Activated CD4-positive, alpha-beta T cell treated with anti-CD3 and anti-CD28 coated beads, Interleukin-2, amount 50 U/mL, for 24 hours (primary cell): ENCODE data around the gene IMP3.

ENCODE experiments used
- DNase-seq, 2 donors: peaks; one replicate each; pipeline ENCODE4 v3.0.0-alpha.2; 2020; ENCODE audit warnings: low read depth in 1 of 2, low spot score in 1 of 2

IMP3 gene

DNA sequence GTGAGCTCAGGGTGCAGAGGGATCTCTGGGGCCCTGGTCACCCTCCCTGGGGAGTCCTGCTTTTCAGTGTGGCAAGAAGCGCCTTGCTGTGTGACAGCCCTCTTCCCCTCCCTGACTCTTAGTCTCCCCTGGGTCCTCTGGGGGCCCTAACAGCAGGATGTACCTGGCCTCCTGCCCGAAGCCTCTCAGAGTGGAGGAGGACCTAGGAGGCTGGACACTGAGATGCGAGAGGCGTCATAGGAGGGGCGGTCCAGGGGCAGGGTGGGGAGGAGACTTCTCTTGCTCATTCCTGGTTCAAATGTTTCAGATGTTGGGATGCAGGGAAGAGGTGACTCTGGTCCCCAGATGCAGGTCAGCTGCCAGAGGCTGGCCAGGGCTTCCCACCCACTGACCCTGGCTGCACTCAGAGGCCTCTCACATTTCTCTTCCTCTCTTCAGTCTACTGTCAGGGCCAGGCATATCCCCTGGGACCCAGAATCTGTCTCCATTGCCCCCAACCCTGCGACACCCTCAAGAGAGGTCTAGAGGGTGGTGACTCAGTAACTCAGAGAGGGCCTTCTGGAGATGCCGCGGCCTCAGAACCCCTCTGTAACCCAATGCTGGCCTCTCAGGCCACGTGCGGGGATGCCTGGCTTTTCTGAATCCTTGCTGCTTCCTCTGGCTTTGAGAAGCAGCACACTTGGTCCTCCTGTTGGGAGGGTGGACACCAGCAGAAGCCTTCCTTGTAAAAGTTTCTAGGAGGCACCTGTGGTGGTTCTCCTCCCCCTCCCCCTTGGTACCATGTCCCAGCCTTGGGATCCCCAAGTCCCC lies 33.6 kb upstream of the IMP3 start:
- no peak for DNase-seq

DNA sequence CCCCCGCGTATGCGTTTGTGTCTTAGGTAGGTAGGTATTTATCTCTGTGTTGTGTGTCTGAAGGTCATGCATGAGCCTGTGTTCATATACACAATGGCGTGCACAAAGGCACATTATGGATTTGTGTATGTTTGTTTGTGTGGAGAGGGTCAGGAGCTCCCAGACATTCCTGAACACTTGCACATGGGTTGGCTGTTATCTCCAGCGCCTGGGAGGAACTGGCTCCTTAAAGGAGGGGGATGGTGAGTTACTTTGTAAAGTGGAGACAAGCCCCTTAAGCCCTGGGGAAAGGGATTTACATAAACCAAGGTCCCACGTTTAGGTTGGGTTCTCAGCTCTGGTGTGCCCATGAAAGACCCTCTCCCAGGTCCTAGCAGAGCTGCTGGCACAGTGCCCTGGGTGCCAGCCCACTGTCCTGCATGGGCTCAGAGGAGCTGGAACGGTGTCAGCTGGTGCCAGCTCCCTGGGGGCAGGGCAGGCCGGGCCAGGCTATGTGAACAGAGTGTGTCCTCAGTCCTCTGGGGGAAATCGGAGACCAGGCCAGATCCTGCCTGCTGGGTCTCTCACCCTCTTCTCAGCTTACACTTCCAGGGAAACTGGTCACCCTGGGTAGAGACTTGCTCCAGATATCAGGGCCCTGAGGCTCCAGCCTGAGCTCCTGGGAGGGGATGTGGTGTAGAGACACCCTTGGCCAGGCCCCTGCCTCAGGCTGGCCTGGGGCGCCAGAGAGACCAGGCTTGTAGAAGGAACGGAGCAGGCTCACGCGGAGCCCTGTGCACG lies 32.8 kb upstream of the IMP3 start:
- no peak for DNase-seq

DNA sequence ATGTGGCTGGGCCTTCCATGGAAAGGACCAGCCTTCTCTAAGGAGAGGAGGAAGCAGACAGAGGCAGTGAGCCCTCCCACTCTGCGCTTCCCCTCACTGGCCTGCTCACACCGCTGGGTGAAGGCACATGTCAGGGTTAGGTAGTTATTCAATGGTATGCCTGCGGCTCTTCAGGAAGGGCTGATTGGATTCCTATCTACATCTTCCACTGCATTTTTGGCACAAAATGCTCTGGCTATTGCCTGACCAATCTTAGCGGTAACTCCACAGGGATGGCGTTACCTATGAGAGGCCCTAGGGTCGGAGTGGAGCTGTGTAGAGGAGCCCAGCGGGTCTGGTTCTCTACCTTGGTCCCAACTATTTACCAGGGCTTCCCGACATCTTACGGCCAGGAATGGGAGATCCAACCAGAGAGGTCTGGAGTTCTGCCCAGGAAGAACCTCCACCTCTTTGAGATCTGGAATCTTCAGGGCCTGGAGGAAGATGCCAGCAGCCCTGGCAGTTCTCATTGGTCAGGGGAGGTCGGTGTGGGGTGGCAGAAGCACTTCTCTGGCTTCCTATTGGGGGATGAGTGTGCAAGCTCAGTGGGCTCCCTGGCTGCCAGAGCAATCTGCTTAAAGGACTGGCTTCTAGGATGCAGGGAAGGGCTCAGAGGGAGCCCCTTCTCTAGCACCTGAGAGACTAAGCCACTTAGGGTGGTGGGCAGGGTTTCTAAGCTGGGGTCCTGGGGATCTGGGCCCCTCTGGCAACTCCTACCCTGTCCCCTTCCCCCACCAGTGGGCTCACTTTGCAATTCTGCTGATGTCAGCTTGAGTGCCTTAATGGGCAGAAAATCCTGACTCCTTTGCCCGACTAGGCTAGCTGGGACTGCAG lies 31.9 kb upstream of the IMP3 start:
- DNase-seq: no peak

DNA sequence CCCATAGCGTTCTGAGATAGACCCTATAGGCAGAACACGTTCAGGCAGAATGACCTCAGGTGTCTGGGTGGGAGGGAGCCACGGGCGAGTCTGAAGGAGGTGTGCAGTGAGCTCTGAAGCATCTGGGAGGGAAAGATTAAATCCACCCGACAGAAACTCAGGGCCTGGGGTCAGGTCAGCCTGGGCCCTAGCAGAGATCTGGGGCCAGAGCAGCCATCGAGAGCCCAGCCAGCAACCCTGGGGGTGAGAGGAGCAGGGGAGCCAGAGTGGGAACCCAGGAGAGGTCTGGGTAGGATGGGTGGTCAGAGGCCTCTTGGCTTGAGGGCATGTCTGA lies 29.8 kb upstream of the IMP3 start:
- DNase-seq: no peak

DNA sequence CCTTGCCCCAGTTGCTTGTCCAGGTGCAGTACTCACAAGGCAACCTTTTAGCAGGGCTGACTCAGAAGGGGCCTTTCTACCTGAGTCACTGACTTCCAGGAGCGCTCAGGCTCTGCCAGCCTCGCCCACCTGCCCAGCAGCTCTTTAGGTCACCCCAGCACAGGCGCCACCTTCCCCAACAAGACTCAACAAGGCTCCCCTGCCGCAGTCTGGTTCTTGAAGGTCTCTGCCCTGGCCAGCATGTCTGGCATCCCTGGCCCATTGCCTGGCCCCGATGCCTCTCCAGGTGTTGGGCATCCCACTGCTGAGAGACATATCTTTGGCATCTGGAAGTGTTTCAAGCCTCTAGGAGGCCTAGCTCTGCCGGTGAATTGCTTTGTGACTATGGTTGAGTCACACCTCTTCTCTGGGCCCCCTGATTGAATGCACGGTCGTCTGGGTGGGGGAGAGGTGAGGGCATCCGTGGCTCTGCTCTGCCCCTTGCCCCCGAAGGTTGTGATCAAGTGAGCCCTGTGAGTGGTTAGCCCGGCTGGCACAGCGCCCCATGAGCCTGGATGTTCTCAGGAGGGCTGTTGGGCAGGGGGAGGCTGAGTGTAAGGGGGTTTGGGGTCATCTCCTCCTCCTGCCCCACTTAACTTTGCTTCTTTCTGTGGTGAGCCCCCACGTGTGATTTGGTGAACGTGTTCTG lies 29.3 kb upstream of the IMP3 start:
- no peak for DNase-seq

DNA sequence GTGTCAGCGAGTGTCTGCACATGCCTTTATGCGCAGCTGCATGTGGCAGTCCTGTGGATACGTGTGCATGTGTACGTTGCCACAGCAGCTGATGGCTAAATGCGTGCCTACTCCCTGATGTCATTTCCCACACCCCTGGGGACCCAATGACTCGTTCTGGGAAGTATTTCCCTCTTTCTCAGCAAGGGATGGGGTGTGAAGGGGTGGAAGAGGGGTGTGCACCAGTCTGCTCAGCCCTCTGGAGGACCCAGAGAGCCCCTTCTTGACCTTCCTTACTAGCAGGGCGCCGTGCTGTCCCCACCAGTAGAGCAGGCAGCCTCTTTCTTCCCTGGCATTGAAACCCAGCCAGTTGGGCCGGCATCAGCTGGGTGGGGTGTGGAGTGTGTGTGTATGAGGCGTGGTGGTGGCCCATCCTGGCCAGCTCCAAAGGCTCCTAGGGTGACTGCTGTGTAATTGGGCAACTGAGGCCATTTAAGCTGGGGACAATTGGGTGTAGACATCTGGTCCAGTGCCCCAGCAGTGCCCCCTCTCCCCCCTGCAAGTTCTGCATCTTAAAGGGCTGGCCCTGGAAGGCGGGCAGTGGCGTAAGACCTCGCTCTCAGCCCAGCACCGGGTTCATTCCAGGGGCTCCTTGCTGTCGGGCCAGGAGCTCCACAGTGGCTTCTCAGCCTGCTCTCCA lies 26.9 kb upstream of the IMP3 start:
- DNase-seq: no peak

DNA sequence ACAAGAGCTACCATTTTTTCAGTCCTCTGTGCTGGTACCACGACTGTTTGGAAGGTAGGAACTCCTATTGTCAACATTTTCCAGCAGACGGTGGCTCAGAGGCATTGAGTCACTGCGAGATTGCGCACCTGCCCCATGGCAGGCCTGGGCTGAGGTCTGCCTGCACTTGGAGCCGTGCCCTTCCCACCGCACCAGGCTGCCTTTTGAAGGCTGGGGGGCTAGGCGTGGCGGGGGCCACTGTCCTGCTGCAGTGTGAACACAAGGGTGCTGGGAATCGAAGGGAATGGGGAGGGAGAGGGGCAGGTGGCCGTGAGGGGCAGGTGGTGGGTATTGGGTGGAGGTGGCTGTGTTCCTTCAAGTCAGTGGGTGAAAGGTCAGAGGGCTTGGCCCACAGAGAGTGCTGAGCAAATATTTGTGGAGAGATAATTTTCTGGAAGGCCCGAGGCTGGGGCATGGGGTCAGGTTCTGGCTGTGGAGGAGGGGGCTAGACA lies 24.0 kb upstream of the IMP3 start:
- DNase-seq: no peak

DNA sequence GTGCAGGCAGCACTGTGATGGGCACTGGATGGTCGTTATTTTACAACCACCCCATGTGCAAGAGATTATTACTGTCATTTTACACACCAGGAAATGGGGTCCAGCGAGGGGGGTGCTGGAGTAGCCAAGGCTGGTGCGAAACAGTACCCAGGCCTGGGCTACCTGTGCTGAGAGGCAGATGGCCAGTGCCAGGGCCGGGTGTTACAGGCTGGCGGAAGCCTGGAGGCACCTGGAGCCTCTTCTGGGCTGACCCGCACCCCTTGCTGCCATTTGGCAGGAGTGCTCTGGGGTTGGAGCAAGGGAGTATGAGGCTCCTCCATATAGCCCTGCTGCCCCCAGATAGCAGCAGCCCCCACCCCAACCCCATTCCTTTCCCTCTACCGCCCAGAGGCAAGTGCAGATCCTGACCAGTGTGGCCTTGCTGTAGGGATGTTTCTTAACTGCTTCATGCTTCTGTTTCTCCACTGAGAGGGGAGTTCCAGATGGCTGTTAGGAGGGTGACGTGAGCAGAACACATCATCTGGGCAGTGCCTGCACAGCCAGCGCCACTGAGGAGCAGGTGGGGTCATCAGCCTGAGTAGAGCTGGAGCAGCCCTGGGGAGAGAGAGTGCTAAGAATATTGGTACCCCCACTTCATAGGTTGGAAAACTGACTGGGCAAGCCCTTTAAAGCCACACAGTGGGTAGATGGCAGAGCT lies 22.9 kb upstream of the IMP3 start:
- DNase-seq: no peak

DNA sequence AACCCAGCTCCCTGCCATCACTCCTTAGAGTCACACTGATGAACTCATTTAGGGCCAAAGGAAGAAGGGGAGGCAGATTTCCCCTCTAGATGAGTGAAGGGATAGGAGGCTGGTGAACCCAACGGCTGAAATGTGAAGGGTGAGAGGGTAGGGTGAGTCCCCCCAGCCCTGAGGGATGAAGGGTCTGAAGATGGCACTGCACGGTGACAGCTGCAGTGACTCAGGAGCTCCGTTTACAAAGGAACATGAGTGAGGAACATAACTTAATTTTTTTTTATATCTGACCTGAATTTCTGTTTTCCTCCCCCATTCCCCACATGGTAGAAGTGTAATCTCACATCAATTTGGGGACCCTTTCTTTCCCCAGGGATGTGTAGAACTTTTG lies 21.7 kb upstream of the IMP3 start:
- DNase-seq: no peak

DNA sequence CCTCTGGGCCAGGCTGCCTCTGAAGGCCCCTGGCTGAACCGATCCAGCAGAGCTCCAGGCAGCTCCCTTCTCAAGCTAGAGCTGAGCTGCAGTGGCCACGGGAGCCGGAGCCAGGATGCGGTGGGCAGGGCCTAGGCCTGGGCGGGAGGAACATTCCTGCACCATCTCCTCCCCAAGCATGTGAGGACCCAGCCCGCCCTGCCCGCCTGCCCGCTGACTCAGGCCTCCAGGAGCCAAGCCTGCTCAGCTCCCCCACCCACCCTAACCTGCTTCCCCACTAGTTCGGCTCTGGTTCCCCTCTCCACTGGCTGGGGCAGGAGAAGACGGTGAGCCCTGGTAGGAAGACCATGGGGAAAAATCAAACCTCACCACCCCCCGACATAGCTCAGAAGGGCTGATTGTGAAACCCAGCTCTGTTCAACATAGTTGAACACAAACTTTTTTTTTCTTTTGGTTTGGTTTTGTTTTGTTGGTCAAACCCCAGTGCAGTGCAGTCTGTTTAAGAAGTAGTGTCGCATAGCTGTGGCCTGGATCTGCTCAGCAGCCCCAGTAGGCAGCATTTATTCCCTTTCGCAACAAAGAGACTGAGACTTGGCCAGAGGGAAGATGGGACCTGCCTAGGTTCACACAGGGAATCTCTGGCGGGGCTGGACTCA lies 21.2 kb upstream of the IMP3 start:
- DNase-seq: no peak

DNA sequence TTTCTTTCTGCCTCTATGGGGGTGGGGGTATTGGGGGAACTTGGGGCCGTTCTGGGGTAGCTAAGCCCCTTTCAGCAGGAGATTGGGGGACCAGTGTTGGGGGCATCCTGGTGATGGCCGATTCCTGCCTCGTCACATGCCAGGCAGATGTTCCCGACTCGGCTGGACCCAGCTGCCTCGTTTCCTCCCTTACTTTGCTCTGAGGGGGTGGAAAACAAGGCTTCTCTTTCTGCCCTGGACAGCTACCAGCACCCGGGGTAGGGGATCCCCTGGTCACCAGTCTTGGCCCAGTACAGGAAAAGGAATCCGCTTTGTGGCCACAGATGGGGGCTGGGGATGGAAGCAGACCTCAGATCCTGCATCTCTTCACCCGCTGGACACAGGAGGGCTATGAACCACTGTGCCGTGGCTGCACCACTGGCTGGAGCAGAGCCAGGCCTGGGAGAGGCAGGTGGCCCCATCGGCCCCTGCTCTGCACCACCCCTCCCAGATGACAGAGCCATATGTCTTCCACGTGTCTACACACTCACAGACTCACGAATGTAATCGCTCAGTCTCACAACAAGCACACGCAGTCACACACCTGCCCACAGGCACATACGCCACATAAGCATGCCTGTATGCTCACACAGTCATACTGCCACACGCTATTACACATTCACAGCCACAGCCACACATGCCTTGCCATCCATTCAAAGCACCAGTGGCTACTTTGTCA lies 20.1 kb upstream of the IMP3 start:
- no peak for DNase-seq

DNA sequence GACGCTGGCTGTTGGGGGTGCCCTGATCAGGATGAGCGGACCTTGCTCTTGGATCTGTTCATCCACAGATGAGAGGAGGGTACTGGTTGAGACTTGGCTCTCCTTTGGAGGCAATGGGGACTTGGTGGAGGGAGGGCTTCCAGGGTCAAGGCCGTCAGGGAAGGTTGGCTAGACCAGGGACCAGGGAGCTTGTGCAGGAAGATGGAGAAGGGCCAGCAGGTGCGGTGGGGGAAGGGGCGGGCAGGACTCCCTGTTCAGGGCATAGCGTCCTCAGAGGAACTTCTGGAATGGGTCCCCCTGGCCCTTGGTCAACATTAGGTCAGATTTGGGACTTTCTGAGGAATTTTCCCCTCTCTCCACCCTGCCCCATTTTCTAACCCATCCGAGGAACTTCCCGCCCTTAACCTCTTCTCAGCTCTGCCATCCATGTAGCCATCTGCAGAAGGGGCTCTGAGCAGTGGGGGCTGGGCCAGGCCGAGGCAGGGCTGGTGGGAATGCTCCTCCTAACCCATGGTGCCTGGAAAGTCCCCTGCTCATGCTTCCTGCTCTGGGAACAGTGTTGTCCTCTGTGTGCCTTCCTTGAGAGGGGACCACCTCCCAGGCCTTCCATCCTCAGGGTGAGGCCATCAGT lies 19.2 kb upstream of the IMP3 start:
- DNase-seq: no peak

DNA sequence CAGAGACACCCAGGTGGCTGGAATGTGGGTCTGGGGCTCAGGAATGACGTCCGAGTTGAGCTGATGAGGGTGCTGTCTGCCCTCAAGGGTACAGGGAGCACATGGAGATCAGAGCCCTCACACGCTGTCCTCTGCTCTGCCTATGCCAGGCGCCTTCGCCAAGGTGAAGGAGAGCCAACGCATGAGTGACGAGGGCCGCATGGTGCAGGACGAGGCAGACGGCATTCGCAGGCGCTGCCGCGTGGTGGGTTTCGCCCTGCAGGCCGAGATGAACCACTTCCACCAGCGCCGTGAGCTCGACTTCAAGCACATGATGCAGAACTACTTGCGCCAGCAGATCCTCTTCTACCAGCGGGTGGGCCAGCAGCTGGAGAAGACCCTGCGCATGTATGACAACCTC lies 16.8 kb upstream of the IMP3 start:
- no peak for DNase-seq

DNA sequence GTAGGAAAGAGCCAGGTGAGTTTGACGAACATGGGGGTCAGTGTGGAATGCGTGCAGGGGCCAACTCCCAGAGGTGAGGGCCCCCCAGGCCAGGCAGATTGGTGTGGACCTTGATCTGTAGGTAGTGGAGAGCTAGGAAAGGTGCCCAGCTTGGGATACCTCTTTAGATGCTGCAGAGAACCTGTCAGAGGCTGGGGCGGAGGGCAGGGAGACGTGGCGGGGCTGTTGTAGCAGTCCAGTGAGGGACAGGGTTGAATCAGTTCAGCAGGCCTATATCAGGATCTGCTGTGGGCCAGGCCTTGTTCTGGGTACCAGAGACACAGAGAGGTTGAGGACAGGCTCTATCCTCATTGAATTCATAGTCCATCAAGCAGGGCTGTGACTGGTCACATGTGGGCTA lies 16.3 kb upstream of the IMP3 start:
- DNase-seq: no peak

DNA sequence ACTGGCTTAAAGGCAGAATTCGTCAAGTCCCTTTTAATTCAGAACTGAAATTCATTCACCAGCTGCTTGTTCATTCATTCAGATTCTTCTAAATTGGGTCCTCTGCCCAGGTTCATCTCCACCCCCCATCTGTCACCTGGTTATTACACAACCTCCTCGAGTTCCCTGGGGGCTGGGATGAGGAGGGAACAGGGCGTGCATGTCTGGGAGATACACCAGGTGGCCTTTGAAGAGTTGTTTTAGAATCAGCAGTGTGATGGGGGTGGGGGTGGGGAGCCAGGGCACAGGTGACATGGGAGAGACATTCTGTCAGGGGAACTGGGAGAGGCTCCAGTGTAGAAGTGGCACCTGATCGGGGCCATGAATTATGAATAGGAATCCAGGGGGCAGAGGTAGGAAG lies 15.9 kb upstream of the IMP3 start:
- DNase-seq: no peak

DNA sequence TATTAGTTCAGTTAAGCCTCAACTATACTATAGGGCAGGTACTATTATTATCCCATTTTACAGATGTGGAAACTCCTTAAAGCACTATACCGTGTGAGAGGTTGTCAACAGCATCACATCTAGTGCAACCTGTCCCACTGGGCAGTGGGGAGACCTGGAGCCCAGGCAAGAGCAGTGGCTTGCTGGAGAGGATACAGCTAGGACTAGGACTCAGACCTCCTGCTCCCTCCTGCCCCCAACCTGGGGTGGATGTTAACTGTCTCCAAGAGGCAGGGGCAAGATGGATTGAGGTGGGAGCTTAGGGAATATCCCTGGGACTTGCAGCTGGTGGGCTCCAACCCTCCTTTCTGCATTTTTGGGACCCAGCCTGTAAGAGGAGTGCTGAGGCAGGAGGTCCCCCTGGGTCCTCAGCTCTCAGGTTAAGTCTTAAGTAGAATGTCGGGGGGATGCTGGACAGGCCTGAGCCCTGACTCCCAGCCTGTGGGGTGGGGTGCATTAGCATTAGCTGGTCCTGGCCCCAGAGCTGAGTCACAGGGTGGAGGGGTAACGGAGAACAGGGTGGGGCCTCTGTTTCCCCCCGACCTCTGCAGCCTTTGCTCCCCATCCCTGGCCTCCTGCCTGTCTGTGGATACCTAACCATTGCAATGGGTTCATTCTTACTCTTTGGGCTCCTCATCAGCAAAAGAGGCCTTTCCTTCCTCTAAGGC lies 14.3 kb upstream of the IMP3 start:
- DNase-seq: no peak

DNA sequence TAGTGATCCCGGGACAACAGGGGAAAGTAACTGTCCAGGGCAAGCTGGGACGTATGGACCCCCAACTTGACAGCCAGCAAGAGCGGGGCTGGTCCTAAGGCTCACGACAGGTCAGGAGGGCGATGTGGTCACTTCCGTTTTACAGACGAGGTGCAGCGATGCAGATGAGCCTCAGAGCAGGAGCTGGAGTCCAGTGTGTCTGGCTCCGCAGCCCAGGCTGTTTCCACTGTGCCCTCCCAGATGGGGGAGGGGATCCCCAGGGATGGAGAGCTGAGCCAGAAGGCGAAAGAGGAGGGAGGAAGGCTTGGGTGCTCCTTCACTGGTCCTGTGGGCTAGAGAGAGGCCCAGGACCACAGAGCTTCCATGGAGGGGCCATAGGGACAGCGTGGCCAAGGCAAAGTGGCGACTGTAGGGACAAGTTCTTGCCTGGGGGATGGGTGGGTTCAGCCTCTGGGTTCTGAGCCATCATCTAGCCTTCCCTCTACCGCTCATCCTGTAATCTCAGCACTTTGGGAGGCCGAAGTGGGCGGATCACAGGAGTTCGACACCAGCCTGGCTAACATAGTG lies 13.4 kb upstream of the IMP3 start:
- DNase-seq: no peak
